DOHH2 (cell line): ENCODE data around the gene PLEKHG5.
A peak's percentile ranks its signal among the peaks of the same experiment; 100 is the strongest.
"Not testable (repeated sequence)": the region's sequence is repeated elsewhere in the genome, so short reads cannot be mapped to it uniquely, and the experiment has no call there.

Experiments
- H3F3A ChIP-seq: fragments of 200-600 bp; sonication (generic), shearing (Covaris generic); 2 replicates; pipeline ENCODE4 v1.6.0; 2016; ENCODE audit warnings: antibody characterized with exemption, mild to moderate bottlenecking; ENCODE audit not compliant: control insufficient read depth, insufficient read depth
- H3K27ac ChIP-seq: fragments of 200-600 bp; sonication (generic); 2 replicates; pipeline ENCODE4 v1.5.1; 2014; ENCODE audit warnings: low read depth, mild to moderate bottlenecking, low read length, moderate library complexity
- H3K27me3 ChIP-seq: fragments of 200-600 bp; sonication (generic); 2 replicates; pipeline ENCODE4 v1.6.1; 2014; ENCODE audit warnings: mild to moderate bottlenecking, low read length, mixed read lengths; ENCODE audit not compliant: control insufficient read depth
- H3K36me3 ChIP-seq: fragments of 200-600 bp; sonication (generic); 2 replicates; pipeline ENCODE4 v1.6.1; 2014; ENCODE audit warnings: mild to moderate bottlenecking, low read length, moderate library complexity, mixed read lengths; ENCODE audit not compliant: control insufficient read depth
- H3K4me1 ChIP-seq: fragments of 200-600 bp; sonication (generic); 2 replicates; pipeline ENCODE4 v1.6.1; 2014; ENCODE audit warnings: mild to moderate bottlenecking, low read length, mixed read lengths; ENCODE audit not compliant: control insufficient read depth
- H3K4me2 ChIP-seq: fragments of 200-600 bp; sonication (generic); 2 replicates; pipeline ENCODE4 v1.6.0; 2014; ENCODE audit warnings: mild to moderate bottlenecking, low read length, moderate library complexity
- H3K4me3 ChIP-seq: fragments of 200-600 bp; sonication (generic); 2 replicates; pipeline ENCODE4 v1.5.1; 2014; ENCODE audit warnings: mild to moderate bottlenecking, low read length, mixed read lengths
- H3K79me2 ChIP-seq: fragments of 200-600 bp; sonication (generic); 2 replicates; pipeline ENCODE4 v1.6.1; 2014; ENCODE audit warnings: mild to moderate bottlenecking, low read length, mixed read lengths; ENCODE audit not compliant: control insufficient read depth
- H3K9me2 ChIP-seq: fragments of 200-600 bp; sonication (generic); replicated peaks from 2 replicates; pipeline ENCODE4 v1.6.1; 2014; ENCODE audit warnings: mild to moderate bottlenecking, low read length, mixed read lengths; ENCODE audit not compliant: control insufficient read depth
- H3K9me3 ChIP-seq: fragments of 200-600 bp; sonication (generic); 2 replicates; pipeline ENCODE4 v1.6.1; 2014; ENCODE audit warnings: antibody characterized with exemption, low read length, mixed read lengths; ENCODE audit not compliant: control insufficient read depth, insufficient read depth
- H4K20me1 ChIP-seq: fragments of 200-600 bp; sonication (generic); 2 replicates; pipeline ENCODE4 v1.6.0; 2014; ENCODE audit warnings: low read depth, mild to moderate bottlenecking, antibody characterized with exemption, low read length, moderate library complexity; ENCODE audit not compliant: control insufficient read depth, insufficient read depth
- CTCF ChIP-seq: fragments of 200-600 bp; sonication (generic); IDR thresholded peaks from one replicate; pipeline ENCODE4 v1.5.1; 2014; ENCODE audit warnings: antibody characterized with exemption, mild to moderate bottlenecking, low read depth, low read length; ENCODE audit not compliant: poor library complexity, severe bottlenecking
- EZH2phosphoT487 ChIP-seq: fragments of 200-600 bp; sonication (generic); IDR thresholded peaks from 2 replicates; pipeline ENCODE4 v1.6.1; 2017; ENCODE audit warnings: borderline replicate concordance, mild to moderate bottlenecking, antibody characterized with exemption, low read length, moderate library complexity, mixed read lengths

The PLEKHG5 gene

GRCh38 chr1:6447016-6447817 is 44.2 kb downstream of the PLEKHG5 start:
- Histone ChIP-seq H3K27me3 (peaks cover 39% of the 10 kb centered on the region), H3K9me3 (no peaks in the 10 kb centered on the region), H3K4me1 (peaks cover 13% of the 10 kb centered on the region), H3K4me2 (peak overlapping the region; percentile 40), H4K20me1 (peaks cover 4% of the 10 kb centered on the region; the same call in 1 of the 2 replicates), H3K27ac (no peak overlapping the region), H3F3A (no peaks in the 10 kb centered on the region), H3K9me2 (no peaks in the 10 kb centered on the region), H3K79me2 (no peaks in the 10 kb centered on the region), H3K4me3 (peak overlapping the region; percentile 42), H3K36me3 (no peaks in the 10 kb centered on the region)
- TF ChIP-seq CTCF = no peak
- TF ChIP-seq EZH2phosphoT487 = 0 out of 2 replicates have a peak, but pooled peaks have one; percentile 23

GRCh38 chr1:6446665-6447015 is 44.8 kb downstream of the PLEKHG5 start:
- Histone ChIP-seq H3K27me3 (peaks cover 39% of the 10 kb centered on the region), H3K4me1 (peaks cover 13% of the 10 kb centered on the region), H4K20me1 (peaks cover 4% of the 10 kb centered on the region; the same call in 1 of the 2 replicates), H3F3A (no peaks in the 10 kb centered on the region), H3K27ac (no peak overlapping the region), H3K4me2 (no peak overlapping the region; the same call in 1 of the 2 replicates), H3K4me3 (no peak overlapping the region), H3K9me3 (no peaks in the 10 kb centered on the region), H3K36me3 (no peaks in the 10 kb centered on the region), H3K79me2 (no peaks in the 10 kb centered on the region), H3K9me2 (no peaks in the 10 kb centered on the region)
- no peak for TF ChIP-seq CTCF
- no peak for TF ChIP-seq EZH2phosphoT487

GRCh38 chr1:6445929-6446328 is 45.5 kb downstream of the PLEKHG5 start:
- not testable (repeated sequence) for H3K36me3 ChIP-seq, H3K4me3 ChIP-seq, H3K79me2 ChIP-seq, H4K20me1 ChIP-seq, H3K9me2 ChIP-seq, H3F3A ChIP-seq, H3K27ac ChIP-seq, H3K4me2 ChIP-seq, H3K9me3 ChIP-seq
- Histone ChIP-seq H3K4me1 (peaks cover 13% of the 10 kb centered on the region), H3K27me3 (peaks cover 39% of the 10 kb centered on the region)

GRCh38 chr1:6445062-6445763 is 46.3 kb downstream of the PLEKHG5 start:
- H3K4me1 ChIP-seq = peaks cover 13% of the 10 kb centered on the region
- H3F3A ChIP-seq = no peaks in the 10 kb centered on the region
- H3K9me2 ChIP-seq = no peaks in the 10 kb centered on the region
- no peaks in the 10 kb centered on the region for H3K36me3 ChIP-seq
- no peak overlapping the region for H3K27ac ChIP-seq
- TF ChIP-seq EZH2phosphoT487 (no peak), CTCF (peak; percentile 40)
- no peaks in the 10 kb centered on the region for H3K79me2 ChIP-seq
- no peaks in the 10 kb centered on the region for H3K9me3 ChIP-seq
- H3K4me2 ChIP-seq = no peak overlapping the region
- H4K20me1 ChIP-seq = peaks cover 7% of the 10 kb centered on the region; the same call in 1 of the 2 replicates
- H3K4me3 ChIP-seq = no peak overlapping the region
- H3K27me3 ChIP-seq = peaks cover 39% of the 10 kb centered on the region
